Measurements from ENCODE around the gene PPARD.
"Not testable (repeated sequence)": the region's sequence is repeated elsewhere in the genome, so short reads cannot be mapped to it uniquely, and the experiment has no call there.

The PPARD gene

GRCh38 chr6:35388772-35389352, 46.5 kb downstream of the PPARD start:
- CTCF ChIA-PET, result no interaction called here
- POLR2A ChIA-PET, result no interaction called here
- TF ChIP-seq SUZ12 (IDR thresholded peaks at IDR 0.05) (no peak), HDGF (IDR thresholded peaks at IDR 0.05; ENCODE audit: borderline replicate concordance) (no peak)
- no peak for DNase-seq (ENCODE audit: extremely low spot score)

DNA sequence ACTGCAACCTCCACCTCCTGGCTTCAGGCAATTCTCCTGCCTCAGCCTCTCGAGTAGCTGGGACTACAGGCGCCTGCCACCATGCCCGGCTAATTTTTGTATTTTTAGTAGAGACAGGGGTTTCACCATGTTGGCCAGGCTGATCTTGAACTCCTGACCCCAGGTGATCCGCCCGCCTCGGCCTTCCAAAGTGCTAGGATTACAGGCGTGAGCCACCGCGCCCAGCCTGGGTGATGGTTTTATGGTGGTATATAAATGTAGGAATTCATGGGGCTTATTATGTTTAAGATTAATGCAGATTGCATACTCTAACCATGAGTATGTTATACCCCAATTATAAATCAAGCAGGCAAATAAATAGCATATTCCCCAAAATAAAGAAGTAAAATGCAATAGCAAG, 47.0 kb downstream of the PPARD start:
- POLR2A ChIA-PET; DNase-seq (ENCODE audit: extremely low spot score); CTCF ChIA-PET: not testable (repeated sequence)

GRCh38 chr6:35391240-35391968, 49.0 kb downstream of the PPARD start:
- POLR2A ChIA-PET, result no interaction called here
- CTCF ChIA-PET, result interaction anchor here (0.7 kb wide), 1 partner anchor 29 kb away, joined by 3 read pairs; no protein-coding TSS in a partner anchor
- TF ChIP-seq SP1 (IDR thresholded peaks at IDR 0.05) (no peak), SUZ12 (IDR thresholded peaks at IDR 0.05) (no peak), LEF1 (IDR thresholded peaks at IDR 0.05; ENCODE audit: borderline replicate concordance) (no peak), FOXA1 (IDR thresholded peaks at IDR 0.05) (no peak), NFRKB (IDR thresholded peaks at IDR 0.05) (no peak), FOXM1 (IDR thresholded peaks at IDR 0.05; ENCODE audit: borderline replicate concordance) (no peak), FOXK2 (IDR thresholded peaks at IDR 0.05) (no peak), ELF4 (IDR thresholded peaks at IDR 0.05) (no peak), HDGF (IDR thresholded peaks at IDR 0.05; ENCODE audit: borderline replicate concordance) (no peak), ARNT (IDR thresholded peaks at IDR 0.05) (no peak), TARDBP (IDR thresholded peaks at IDR 0.05) (no peak), L3MBTL2 (conservative IDR thresholded peaks at IDR 0.05) (no peak), PKNOX1 (IDR thresholded peaks at IDR 0.05) (no peak), CTBP1 (IDR thresholded peaks at IDR 0.05; ENCODE audit: borderline replicate concordance) (no peak)
- DNase-seq (ENCODE audit: extremely low spot score), result no peak

GRCh38 chr6:35392111-35392702, 49.8 kb downstream of the PPARD start:
- ChIA-PET CTCF (no interaction called here), POLR2A (no interaction called here)
- DNase-seq (ENCODE audit: extremely low spot score), result no peak
- TF ChIP-seq CTBP1 (IDR thresholded peaks at IDR 0.05; ENCODE audit: borderline replicate concordance) (no peak), SP1 (IDR thresholded peaks at IDR 0.05) (no peak), FOXK2 (IDR thresholded peaks at IDR 0.05) (no peak), ARNT (IDR thresholded peaks at IDR 0.05) (no peak), FOXA1 (IDR thresholded peaks at IDR 0.05) (no peak), HDGF (IDR thresholded peaks at IDR 0.05; ENCODE audit: borderline replicate concordance) (no peak), TARDBP (IDR thresholded peaks at IDR 0.05) (no peak), FOXM1 (IDR thresholded peaks at IDR 0.05; ENCODE audit: borderline replicate concordance) (no peak), ZNF384 (IDR thresholded peaks at IDR 0.05) (no peak), SUZ12 (IDR thresholded peaks at IDR 0.05) (no peak)

DNA sequence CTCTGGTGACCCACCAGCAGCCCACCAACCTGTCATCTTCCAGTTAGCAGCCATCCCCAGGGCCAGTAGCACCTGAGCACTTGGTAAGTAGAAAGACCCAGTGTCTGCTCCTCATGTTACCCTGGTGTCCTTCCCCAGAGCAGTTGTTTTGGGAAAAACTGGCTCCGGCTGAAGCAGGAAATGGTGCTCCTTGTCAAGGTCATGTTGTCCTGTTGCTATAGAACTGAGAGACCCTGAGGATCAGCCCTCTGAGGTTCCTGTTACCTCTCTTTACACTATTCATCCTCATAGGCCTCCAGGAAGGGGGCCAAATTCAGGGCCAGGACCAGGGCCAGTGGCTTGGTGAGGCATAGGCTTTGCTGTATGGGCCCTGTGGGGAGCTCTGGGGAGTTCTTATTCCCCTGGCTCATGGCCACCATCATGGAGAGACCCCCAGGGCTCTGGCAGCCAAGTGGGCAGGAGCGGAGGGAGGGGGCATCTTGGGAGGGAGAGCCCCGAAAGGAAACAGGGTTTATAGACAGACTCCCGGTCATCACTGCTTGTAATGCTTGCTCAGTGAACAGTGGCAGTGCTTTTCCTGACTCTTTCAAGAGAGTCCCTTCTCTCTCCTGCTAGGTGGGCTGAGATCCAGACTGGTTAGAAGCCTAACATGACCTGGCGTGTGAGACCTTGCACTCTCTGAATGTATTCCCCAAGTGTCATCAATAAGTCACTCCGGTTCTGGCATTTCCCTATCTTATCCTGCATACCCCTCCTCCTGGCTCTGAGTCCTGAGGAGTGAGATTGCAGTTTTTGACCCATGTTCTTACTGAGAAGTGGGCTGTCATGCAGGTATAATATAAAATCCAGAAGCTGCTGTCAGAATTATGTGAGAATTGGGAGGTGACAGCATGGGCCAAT, 50.7 kb downstream of the PPARD start:
- DNase-seq (ENCODE audit: extremely low spot score), result no peak
- TF ChIP-seq ARNT (IDR thresholded peaks at IDR 0.05), result no peak
- TF ChIP-seq HDGF (IDR thresholded peaks at IDR 0.05; ENCODE audit: borderline replicate concordance), result no peak
- no peak for TF ChIP-seq PKNOX1 (IDR thresholded peaks at IDR 0.05)
- no peak for TF ChIP-seq ELF4 (IDR thresholded peaks at IDR 0.05)
- no peak for TF ChIP-seq FOXM1 (IDR thresholded peaks at IDR 0.05; ENCODE audit: borderline replicate concordance)
- TF ChIP-seq NFRKB (IDR thresholded peaks at IDR 0.05), result no peak
- no peak for TF ChIP-seq L3MBTL2 (conservative IDR thresholded peaks at IDR 0.05)
- no peak for TF ChIP-seq TARDBP (IDR thresholded peaks at IDR 0.05)
- TF ChIP-seq CTBP1 (IDR thresholded peaks at IDR 0.05; ENCODE audit: borderline replicate concordance), result no peak
- no peak for TF ChIP-seq BHLHE40 (IDR thresholded peaks at IDR 0.05; ENCODE audit: borderline replicate concordance)
- ChIA-PET POLR2A (no interaction called here), CTCF (interaction anchor here (0.7 kb wide), 1 partner anchor 9 kb away, joined by 3 read pairs; no protein-coding TSS in a partner anchor)

DNA sequence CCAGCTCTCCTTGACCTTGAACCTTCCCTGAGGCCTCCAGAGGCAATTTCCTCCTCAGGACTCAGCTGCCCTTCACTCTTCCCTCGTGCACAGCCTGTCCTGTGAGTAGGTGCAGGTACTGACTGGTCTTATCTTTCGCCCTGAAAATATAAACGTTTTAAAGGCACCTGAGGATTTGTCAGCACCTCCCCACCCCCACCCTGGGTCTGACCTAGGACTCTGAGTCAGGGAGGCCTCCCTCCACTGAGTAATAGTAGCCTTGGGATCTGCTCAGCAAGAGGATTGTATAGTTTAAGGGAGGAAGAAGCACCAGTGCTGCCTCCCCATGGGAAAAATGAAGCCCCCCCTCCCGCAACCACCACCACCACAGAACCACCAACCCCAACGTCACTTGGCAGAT, 54.6 kb downstream of the PPARD start:
- ChIA-PET CTCF (interaction anchor here (0.7 kb wide), 1 partner anchor 23 kb away, joined by 3 read pairs; no protein-coding TSS in a partner anchor), POLR2A (no interaction called here)
- no peak for TF ChIP-seq HDGF (IDR thresholded peaks at IDR 0.05; ENCODE audit: borderline replicate concordance)
- TF ChIP-seq FOXA1 (IDR thresholded peaks at IDR 0.05), result no peak
- no peak for TF ChIP-seq ELF4 (IDR thresholded peaks at IDR 0.05)
- no peak for TF ChIP-seq L3MBTL2 (conservative IDR thresholded peaks at IDR 0.05)
- TF ChIP-seq TARDBP (IDR thresholded peaks at IDR 0.05), result no peak
- no peak for TF ChIP-seq LEF1 (IDR thresholded peaks at IDR 0.05; ENCODE audit: borderline replicate concordance)
- TF ChIP-seq ARNT (IDR thresholded peaks at IDR 0.05), result no peak
- no peak for TF ChIP-seq SUZ12 (IDR thresholded peaks at IDR 0.05)
- TF ChIP-seq SP1 (IDR thresholded peaks at IDR 0.05), result no peak
- TF ChIP-seq FOXK2 (IDR thresholded peaks at IDR 0.05), result no peak
- no peak for TF ChIP-seq NFRKB (IDR thresholded peaks at IDR 0.05)
- no peak for TF ChIP-seq CTBP1 (IDR thresholded peaks at IDR 0.05; ENCODE audit: borderline replicate concordance)
- TF ChIP-seq PKNOX1 (IDR thresholded peaks at IDR 0.05), result no peak
- DNase-seq (ENCODE audit: extremely low spot score), result no peak
